Stimulated activated CD8-positive, alpha-beta memory T cell treated with anti-CD3 and anti-CD28 coated beads, Interleukin-15, amount 100 ng/mL, for 24 hours (primary cell): Measurements from ENCODE around the gene LRRC53.

ENCODE experiments used
- DNase-seq: peaks from one replicate; pipeline ENCODE4 v3.0.0-alpha.2; 2020; ENCODE audit warnings: low read depth

Gene LRRC53

GRCh38 chr1:74502858-74503257, 9.6 kb downstream of the LRRC53 start:
- no peak for DNase-seq

- DNase-seq = no peak
Observed at GRCh38 chr1:74502432-74502831, 10.0 kb downstream of the LRRC53 start.

- no peak for DNase-seq
Observed at GRCh38 chr1:74498901-74499300, 13.5 kb downstream of the LRRC53 start.

- DNase-seq = no peak
Observed at GRCh38 chr1:74496669-74497068, 15.7 kb downstream of the LRRC53 start.

DNA sequence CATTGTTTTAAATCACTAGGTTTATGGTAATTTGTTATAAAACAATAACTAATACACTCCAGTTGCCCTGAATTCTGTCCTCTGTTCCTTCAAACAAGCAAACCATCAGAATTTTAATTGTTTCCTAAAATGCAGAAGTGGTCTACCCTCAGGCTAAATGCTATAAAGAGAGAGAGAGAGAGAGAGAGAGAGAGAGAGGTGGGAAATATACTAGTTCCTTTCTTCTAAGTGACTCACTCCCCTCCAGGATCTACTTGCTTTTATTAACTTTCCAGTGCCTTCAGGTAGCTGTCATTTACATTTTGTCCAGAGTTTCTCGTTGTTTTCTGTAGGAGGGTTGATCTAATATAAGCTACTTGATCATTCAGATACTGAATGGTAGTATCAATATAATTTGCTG, 26.4 kb downstream of the LRRC53 start:
- no peak for DNase-seq

- no peak for DNase-seq
Observed at GRCh38 chr1:74485622-74486021, 26.8 kb downstream of the LRRC53 start.

GRCh38 chr1:74481607-74482006, 30.8 kb downstream of the LRRC53 start:
- DNase-seq = no peak

- DNase-seq = no peak
Observed at GRCh38 chr1:74480068-74480467, 32.3 kb downstream of the LRRC53 start.

- DNase-seq = no peak
Observed at GRCh38 chr1:74478979-74479378, 33.4 kb downstream of the LRRC53 start.

- no peak for DNase-seq
Observed at GRCh38 chr1:74474585-74474984, 37.8 kb downstream of the LRRC53 start.

DNA sequence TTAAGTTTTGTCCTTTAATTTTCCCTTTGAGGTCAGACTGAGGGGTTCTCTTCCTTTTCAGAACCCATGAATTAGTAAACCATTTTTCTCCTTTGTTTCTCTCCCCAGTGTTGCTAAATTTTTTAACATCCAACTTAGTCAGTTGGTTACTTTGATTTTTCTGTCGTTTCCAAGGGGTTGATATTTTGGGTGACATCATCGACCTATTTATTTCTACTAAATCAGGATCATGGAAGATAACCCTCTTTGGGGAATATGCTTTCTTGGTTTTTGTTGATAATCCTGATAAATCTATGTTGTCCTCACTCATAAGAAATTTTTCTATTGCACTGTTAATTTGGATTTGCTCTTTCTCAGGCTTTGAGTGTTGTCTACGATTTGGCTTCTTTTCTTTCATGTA, 40.9 kb downstream of the LRRC53 start:
- no peak for DNase-seq

- no peak for DNase-seq
Observed at GRCh38 chr1:74470936-74471335, 41.5 kb downstream of the LRRC53 start.

GRCh38 chr1:74470251-74470650, 42.2 kb downstream of the LRRC53 start:
- no peak for DNase-seq

DNA sequence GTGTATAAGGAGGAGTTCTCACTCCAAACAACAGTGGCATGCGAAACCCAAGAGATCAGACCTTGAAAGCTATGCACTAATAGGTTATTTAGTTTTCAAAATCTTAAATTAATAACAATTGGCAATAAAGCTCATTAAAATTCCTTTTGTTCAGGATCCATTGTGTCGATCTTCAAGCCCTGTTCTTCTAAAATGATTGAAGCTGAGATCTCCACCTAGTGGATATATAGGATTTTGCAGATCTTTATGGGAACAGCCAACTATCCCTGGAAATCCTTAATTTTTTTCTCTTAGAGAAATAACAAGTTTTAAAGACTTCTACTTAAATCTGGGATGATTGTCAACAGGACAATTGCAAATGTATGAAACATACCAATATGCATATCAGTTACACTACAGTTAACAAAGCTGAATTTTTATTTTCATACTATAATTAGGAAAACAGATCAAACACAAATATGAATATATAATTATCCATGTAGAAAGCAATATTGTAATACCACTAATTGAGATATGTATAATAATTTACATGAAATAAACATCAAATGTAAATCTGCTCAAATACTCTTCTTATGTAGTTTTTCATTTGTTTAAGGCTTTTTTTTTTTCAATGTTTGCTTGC, 43.3 kb downstream of the LRRC53 start:
- no peak for DNase-seq

- DNase-seq = no peak
Observed at GRCh38 chr1:74467786-74468377, 44.5 kb downstream of the LRRC53 start.

DNA sequence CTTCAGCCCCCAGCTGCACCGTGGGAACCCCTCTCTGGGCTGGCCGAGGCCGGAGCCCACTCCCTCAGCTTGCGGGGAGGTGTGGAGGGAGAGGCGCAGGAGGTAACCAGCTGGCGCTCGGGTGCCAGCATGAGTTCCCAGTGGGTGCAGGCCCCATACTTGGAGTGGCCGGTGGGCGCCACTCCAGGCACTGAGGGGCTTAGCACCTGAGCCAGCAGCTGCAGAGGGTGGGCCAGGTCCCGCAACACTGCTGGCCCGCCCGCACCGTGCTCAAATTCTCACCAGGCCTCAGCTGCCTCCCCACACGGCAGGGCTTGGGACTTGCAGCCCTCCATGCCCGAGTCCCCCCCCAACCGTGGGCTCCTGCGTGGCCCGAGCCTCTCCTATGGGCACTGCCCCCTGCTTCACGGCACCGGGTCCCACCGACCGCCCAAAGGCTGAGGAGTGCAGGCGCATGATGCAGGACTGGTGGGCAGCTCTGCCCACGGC, 47.2 kb downstream of the LRRC53 start:
- DNase-seq = no peak

DNA sequence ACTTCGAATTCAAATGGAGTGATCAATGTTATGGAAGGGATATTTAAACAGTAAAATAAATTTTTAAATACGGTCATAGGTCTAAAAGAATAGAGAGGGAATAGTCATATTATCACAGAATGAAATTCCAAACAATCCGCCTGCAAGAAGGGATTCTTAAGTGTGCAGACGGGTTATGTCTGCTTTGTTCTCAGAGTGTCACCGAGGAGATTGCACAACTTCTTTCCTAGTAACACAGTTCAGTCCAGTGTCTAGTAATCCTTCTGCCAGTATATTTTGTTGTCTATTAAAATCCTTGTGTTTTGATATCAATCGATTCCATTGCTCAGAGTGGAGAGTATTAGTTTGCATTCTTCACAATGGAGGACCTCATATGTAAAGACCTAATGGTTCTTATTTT, 48.4 kb downstream of the LRRC53 start:
- DNase-seq = no peak

DNA sequence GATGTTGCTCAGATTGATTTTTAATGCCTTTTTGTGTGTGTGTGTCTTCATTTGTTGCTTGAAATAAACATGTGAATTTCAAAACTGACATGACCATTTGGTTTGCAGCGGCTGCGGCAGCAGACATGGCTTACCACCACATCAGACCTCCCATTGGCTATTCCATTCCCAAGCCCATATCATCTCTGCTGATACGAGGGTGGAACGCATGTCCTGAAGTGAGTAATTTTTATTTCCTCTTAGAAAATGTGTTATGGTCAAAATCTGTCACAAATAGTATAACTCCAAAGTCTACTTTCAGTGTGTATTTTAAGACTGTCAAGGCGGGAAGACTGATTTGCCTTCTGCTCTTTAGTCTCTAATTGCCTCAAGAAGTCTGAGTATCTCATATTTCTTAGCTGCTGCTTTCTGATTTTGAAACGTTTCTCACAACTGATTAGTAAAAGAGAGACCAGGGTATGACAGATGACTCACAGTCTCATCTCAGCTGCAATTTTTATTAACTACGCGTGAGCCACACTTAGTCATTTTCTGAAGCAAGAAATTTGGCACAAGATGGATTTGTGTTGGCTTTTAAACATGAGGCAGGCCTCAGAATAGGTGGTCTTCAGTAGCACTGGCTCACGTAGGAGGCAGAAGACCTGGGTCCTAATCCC, 49.0 kb downstream of the LRRC53 start:
- no peak for DNase-seq

DNA sequence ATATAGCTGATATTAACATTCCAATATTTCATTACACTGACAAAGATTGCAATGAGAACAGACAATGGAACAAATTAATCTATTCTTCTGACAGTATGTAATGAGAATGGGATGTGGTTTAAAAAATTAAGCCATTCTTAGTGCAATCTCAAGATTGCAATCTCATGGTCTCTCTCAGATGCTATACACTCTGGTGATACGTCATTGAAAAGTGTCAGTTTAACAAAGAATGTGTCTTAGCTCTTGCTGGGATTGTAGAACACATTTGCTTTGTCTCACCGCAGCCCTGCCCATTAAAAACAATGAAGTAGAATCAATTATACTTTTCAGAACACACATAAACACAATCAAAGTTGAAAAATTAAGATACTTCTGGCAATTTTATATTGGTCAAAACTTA, 55.2 kb downstream of the LRRC53 start:
- no peak for DNase-seq

DNA sequence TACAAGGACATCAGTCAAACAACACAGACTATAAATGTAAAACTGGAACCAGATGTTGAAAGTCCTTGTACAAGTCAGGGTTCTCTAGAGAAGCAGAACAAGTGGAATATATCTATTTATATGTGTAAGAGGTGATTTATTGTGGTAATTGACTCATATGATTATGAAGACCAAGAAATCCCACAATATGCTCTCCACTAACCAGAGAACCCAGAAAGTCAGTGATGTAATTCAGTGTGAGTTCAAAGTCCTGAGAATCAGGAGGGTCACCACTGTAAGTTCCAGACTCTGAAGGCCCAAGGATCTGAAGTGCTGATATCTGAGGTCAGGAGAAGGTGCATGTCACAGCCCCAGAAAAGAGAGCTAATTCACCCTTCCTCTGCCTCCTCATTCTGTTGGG, 57.0 kb downstream of the LRRC53 start:
- DNase-seq = no peak

DNA sequence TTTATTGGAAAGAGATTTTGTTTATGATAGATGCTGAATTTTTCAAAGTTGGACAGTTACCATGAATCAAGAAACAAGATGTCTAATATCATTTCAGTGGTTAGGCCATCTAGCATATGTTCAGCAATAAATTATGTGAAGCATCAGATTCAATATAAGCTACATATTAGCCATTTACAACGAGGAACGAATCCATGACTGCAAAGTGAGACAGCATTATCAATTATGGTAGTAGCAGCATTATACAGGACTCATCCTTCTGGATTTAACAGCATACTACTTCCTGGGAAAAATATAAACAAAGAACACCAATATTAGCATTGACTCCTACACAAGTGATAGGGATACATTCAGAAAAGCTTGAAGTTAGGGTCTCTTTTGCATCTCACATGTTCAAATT, 59.1 kb downstream of the LRRC53 start:
- DNase-seq = no peak

DNA sequence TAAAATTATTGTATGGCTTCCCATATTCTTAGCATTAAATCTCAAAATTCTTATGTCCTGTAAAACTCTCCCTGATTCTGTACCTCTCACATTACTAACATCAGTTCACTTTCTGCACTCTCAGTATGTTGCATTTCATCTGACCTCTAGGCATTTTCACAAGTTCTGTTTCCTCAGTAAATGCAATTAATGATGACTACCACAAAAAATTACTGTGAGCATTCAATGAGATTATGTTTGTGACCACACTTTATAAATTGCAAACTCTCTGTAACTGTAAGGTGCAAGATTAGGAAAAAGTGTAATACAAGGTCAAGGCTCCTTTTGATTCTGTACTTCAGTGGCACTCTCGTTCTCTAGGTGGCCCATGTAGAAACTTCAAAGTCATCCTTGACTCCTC, 60.4 kb downstream of the LRRC53 start:
- DNase-seq = no peak

DNA sequence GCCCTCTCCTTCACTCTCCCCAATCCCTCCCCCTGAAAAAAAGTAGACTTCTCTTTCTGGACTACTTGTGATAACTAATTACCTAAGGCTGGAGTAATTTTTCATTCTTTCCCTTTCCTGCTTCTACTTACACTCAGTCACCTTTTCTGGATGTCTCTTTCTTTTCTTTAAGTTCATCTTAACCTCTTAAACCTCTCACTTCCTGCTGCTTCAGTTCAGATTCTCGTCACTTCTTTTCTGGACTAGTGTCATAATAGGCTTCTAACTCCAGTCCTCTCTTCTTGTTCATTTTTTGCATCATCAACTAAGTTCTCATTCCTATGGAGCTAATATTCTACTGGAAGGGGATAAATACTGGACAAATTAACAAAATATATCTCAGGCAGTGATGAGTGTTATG, 75.4 kb downstream of the LRRC53 start:
- DNase-seq = no peak

GRCh38 chr1:74436078-74436477, 76.3 kb downstream of the LRRC53 start:
- no peak for DNase-seq
